GM12892 (cell line): ENCODE measurements around the gene SURF4.

ENCODE experiments used
- DNase-seq: peaks from one replicate; pipeline ENCODE4 v3.0.0; 2011; ENCODE audit not compliant: insufficient read length
- FAIRE-seq: peaks from 2 replicates; lab custom pipeline; 2011; peaks lifted over from hg19 to GRCh38; lab: Jason Lieb, UNC
- POLR2A ChIP-seq: IDR thresholded peaks from 2 replicates; pipeline ENCODE4 v1.6.1; 2011; ENCODE audit warnings: low read depth, low read length, control low read depth
- POLR2AphosphoS5 ChIP-seq: IDR thresholded peaks from 2 replicates; pipeline ENCODE4 v1.6.1; 2011; ENCODE audit warnings: low read depth, low read length, control low read depth
- TAF1 ChIP-seq: IDR thresholded peaks from 2 replicates; pipeline ENCODE4 v1.6.1; 2011; ENCODE audit warnings: low read depth, mild to moderate bottlenecking, control low read depth, low read length, borderline replicate concordance

Gene SURF4

DNA sequence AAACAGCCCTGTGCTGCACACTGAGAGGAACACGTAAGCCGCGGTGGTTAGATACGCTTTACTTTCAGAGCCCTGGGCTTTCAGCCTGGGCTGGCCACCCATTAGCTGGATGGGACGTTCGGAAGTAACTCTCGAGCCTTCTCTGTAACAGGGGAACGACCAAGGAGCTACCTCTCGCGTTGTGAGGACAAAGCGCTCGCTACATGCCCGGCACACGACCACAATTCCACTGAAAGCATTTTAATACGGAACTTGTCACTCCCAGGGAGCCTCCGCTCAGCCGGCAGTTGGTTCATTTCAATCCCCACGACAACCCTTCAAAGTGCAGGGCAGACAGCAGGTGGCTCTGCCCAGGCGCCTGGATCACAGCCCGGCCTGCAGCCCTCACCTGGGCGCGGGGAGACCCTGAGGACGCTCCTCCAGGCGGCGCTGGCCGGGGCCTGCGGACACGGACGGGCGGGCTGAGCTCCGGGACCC is 19.9 kb downstream of the SURF4 start:
- TF ChIP-seq POLR2AphosphoS5 (no peak), POLR2A (no peak), TAF1 (no peak)
- FAIRE-seq = no peak

DNA sequence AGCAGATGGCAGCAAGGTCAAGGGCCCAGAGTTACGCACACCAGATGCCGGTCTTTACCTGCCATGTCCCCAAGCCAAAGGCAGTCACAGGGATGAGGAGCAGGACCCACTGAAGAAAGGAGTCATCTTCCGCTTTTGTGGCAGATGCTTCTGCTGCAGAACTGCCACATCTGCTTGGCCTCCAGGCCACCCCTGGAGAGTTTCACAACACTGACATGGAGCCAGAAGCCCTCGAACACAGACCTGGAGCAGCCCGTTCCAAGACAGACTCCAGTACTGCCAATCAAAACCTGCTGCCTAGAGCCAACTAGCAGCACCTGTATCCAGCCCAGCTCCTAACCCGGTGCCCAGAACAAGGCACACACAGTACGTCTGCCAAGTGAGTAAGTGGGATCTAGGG is 21.1 kb downstream of the SURF4 start:
- FAIRE-seq (no peak), DNase-seq (no peak)
- no peak for TF ChIP-seq POLR2A
- no peak for TF ChIP-seq POLR2AphosphoS5
- no peak for TF ChIP-seq TAF1

More for the DNA sequence above, 19.9 kb downstream of the SURF4 start:
- no peak for DNase-seq

DNA sequence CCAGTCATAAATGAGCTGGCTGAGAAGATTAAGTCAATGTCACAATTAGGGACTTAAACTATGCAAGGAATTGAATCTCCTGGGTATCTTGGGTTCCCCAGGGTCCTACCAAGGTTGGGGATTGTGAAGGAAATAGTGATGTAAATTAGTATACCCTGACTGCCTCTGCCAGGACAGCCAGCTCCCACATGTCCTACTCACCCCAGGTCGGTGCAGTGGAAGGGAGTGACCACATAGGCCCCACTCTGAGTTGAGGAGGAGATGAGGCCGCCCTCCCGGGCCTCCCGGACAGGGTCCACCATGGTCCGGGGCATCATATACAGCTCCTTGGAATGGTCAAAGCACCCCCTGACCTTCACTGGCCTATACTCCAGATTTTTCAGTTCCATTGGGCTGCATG is 22.3 kb downstream of the SURF4 start:
- no peak for FAIRE-seq
- no peak for DNase-seq
- TF ChIP-seq POLR2A = 0 out of 2 replicates have a peak, but pooled peaks have one; percentile 19
- TF ChIP-seq POLR2AphosphoS5 = no peak; the same call in 1 of the 2 replicates

DNA sequence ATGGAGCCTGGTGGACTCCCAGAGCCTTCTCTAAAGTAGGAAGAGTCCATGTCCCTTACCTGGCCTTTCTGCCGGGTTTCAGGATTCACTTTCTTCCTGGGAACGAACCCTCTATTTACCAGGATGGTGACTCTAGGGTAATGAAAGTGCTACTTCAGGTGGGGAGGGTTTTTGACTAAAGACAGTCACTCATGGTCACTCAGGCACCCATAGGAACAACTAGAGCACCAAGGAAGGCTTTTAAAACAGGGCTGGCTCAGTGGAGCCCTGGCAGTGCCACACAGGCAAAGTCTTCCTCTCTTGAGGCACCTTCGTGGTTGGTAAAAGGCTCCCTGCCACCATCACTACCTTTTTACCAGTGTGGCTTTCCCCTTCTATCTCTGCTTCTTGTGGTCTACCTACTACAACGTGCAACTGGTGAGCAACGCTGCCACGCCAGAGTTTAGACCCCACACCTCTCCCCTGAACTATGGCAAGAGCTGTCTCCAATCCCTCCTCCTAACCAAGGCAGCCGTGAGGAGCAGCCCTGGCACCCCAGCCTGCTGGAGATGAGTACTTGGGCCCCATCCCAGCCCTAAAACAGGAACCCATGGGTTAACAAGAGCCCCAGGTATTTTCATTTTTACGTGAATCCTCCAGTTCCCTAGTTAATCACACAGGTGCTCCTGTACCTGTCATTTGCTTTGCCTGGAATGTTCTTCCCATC is 23.1 kb downstream of the SURF4 start:
- peak; percentile 38; the same call in 1 of the 2 replicates for TF ChIP-seq POLR2A
- TF ChIP-seq POLR2AphosphoS5 = peak; percentile 86; the same call in 1 of the 2 replicates
- no peak for TF ChIP-seq TAF1
- FAIRE-seq (no peak), DNase-seq (no peak)

DNA sequence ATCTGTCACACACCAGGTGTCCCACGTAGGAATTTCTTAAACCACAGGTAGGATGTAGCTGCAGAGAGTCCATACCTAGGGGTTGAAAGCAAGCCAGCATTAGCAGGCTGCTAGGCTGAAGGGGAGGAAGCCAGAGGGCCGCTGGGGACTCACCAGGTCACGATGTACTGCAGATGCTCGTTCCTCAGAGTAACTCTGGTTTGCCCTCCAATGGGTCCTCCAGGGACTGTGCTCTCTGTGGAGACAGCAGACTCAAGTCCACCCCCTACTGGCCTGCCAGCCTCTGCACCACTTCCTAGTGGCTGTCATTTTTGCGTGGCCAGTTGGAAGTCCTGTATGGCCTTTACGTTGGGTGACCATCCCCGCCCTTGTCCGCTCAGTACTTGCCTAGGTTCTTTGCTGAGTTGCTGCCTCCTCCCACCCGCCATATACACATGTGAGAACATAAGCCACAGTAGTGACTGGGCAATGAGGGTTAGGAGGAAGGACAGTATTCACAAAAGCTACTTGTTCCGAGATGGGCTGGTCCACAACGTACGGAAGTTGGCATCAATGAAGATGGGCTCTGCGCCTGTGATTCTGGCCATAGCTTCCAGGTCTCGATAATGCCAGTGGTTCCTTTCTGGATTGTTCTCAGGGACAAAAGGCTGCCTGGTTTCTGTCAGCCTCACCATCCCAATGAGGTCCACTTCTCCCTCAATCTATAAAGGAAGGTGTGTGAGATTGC is 23.8 kb downstream of the SURF4 start:
- TF ChIP-seq TAF1 (no peak), POLR2A (peak; percentile 42), POLR2AphosphoS5 (peak; percentile 85)
- FAIRE-seq = no peak
- DNase-seq = no peak

DNA sequence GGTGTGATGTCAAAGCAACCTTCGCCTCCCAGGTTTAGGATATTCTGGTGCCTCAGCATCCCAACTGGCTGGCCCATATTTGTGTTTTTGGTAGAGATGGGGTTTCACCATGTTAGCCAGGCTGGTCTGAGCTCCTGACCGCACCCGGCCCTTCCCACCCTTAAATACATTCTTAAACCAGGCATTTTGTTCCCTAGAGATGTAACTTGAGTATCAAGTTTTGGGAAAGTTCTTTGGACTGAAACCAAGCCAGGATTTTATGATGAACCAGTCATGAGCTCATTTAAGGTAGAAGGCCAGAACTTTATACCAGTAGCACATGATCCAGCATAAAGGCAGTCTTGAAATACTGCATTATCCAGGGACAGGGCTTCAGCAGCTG is 24.3 kb downstream of the SURF4 start:
- TF ChIP-seq POLR2AphosphoS5 = no peak
- no peak for TF ChIP-seq TAF1
- TF ChIP-seq POLR2A = no peak; the same call in 1 of the 2 replicates
- FAIRE-seq (no peak), DNase-seq (no peak)

DNA sequence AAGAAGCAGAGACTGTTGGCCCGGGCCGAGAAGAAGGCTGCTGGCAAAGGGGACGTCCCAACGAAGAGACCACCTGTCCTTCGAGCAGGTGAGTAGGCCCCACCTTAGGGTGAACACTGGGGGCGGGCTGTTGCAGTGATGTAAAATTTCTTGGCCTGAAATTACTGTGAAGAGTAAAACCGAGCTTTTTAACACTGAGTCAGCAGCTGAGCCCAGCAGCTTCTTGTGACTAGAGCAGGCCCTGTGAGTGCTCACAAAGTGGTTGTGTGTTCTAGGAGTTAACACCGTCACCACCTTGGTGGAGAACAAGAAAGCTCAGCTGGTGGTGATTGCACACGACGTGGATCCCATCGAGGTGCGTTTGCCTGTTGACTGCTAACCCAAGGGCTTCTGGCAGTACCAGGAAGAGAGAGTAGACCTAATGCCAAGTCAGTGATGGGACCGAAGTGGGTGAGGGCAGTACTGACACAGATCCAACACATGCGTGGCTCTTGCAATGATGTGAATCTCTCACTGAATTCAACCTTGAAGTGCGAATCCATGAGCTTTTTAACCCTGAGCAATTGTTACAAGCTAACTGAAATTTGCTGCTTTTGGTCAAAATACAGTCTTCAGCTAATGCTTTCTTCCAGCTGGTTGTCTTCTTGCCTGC is 25.8 kb downstream of the SURF4 start:
- TF ChIP-seq POLR2AphosphoS5 = peak; percentile 33; the same call in 1 of the 2 replicates
- no peak for TF ChIP-seq TAF1
- TF ChIP-seq POLR2A = peak; percentile 57
- DNase-seq = no peak
- FAIRE-seq = no peak

DNA sequence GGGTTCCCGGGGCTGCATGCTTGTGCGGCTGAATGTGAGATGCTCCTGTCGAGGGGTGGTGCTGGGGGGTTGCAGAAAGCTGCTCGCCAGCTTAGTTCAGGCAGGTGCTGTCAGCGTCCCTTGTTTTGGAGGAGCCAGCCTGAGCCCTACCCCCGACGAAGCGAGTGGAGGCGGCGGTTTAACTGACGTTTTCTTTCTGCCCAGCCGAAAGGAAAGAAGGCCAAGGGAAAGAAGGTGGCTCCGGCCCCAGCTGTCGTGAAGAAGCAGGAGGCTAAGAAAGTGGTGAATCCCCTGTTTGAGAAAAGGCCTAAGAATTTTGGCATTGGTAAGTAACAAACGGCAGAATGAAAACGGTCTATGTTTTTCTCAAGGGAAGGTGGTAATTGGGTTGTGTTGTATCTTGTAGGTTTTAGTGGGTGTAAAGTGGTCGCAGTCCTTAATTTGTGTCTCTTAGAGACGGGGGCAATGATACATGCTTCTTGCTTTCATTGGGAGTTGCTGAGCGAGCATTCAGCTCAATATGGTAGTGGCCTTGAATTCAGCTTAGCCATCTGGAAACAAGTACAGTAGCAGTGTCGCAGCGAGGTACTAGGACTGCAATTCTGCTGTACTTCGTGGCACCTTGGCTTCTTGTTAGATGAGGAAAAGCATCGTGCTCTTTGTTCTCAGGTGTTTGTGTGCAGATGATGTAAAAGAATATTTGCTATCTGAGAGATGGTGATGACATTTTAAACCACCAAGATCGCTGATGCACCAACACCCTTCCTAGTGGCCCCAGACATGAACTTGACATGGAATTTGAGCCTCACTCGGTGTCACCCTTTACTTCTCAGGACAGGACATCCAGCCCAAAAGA is 26.9 kb downstream of the SURF4 start:
- DNase-seq (no peak), FAIRE-seq (no peak)
- TF ChIP-seq POLR2AphosphoS5 (peak; percentile 26; the same call in 1 of the 2 replicates), TAF1 (no peak)

DNA sequence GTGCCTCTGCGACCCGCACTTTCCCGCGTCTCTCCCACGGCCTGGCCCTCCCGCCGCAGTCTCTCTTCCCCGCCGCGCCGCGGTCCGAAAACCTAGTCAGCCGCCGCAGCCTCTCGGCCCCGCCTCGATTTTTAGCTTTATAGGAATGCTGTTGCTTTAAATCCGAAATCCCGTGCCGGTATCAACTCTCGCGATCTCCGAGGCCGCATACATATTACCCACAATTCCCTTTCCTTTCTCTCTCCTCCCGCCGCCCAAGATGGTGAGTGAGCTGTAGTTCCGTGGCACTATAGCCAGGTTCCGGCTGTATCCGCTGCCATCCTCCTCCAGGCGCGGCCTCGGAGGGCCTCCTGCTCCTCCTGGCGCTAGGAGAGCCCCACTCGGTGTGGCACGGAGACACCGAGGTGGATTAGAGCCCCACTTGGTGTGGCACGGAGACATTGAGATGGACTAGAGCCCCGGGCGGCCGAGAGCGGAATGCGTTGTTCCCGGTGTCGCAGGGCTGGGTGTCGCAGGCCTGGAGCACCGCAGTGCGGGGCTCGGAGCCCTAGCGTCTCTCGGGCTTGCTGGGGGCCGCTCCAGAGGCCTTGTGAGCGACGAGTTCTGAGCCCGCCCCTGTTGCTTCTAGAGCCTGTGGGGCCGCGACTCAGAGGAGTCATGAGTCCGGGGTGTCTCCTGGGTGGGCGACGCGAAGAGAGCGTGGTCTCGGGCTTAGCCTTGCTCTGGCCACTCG is 27.7 kb downstream of the SURF4 start, which contains the start of the genes MED22 and RPL7A:
Gene MED22, minus strand, starts transcription at position 147 of the 733 bp plus-strand sequence. CDS start 1,469 bp downstream, outside the sequence.
Gene RPL7A, plus strand, starts transcription at position 234 of the 733 bp plus-strand sequence. Its CDS starts 26 bp downstream, at position 260.
- DNase-seq (peak; percentile 84), FAIRE-seq (peak; percentile 86)
- TF ChIP-seq POLR2AphosphoS5 = peak; percentile 100
- TF ChIP-seq TAF1 = peak; percentile 100
- TF ChIP-seq POLR2A = peak; percentile 99

DNA sequence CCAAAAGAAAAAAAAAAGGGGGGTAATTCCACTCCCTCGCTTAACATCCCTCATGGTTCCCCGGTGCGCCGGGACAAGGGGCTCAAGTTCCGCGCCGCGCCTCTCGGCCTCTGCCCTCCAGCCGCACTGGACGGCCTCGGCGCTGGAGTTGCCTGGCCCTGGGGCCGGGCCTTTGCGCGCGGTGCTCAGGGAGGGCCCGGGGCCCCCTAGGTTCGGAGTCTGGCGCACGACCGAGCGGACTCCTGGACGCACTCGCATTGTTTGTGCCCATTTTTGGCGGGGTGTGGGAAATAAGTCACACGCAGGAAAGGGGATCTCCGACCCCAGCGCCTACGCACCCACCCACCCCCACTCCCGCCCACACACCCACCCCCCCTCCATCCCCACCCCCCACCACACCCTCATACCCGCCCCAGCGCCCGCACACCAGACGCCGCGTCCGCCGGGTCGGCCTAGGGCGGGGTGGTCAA is 28.3 kb downstream of the SURF4 start:
- FAIRE-seq = no peak
- TF ChIP-seq POLR2AphosphoS5 = no peak; the same call in 1 of the 2 replicates
- TF ChIP-seq POLR2A = no peak
- TF ChIP-seq TAF1 = no peak
- DNase-seq = peak; percentile 78
